Neuronal stem cell (in vitro differentiated cells): Measurements from ENCODE around the gene SETD2.

Experiments
- DNase-seq: peaks from one replicate; pipeline ENCODE4 v3.0.0-alpha.2; 2013; ENCODE audit warnings: low spot score
- H2AFZ ChIP-seq: one replicate; pipeline ENCODE4 v1.6.1; 2013; ENCODE audit warnings: mild to moderate bottlenecking, low read length, inconsistent platforms
- H2AK5ac ChIP-seq: 2 replicates; pipeline ENCODE4 v1.6.1; 2013; ENCODE audit warnings: low read depth, mild to moderate bottlenecking, inconsistent platforms, low read length, moderate library complexity, mixed read lengths
- H2BK120ac ChIP-seq: 2 replicates; pipeline ENCODE4 v1.6.1; 2013; ENCODE audit warnings: low read depth, mild to moderate bottlenecking, inconsistent platforms, low read length, moderate library complexity, mixed read lengths
- H2BK12ac ChIP-seq: one replicate; pipeline ENCODE4 v1.6.1; 2013; ENCODE audit warnings: low read length, inconsistent platforms
- H2BK15ac ChIP-seq: 2 replicates; pipeline ENCODE4 v1.6.1; 2013; ENCODE audit warnings: mild to moderate bottlenecking, low read length, inconsistent platforms, mixed read lengths
- H2BK5ac ChIP-seq: one replicate; pipeline ENCODE4 v1.6.1; 2013; ENCODE audit warnings: inconsistent platforms, mild to moderate bottlenecking, low read length, moderate library complexity
- H3K14ac ChIP-seq: one replicate; pipeline ENCODE4 v1.6.1; 2013; ENCODE audit warnings: low read length, inconsistent platforms
- H3K18ac ChIP-seq: 2 replicates; pipeline ENCODE4 v1.6.1; 2013; ENCODE audit warnings: low read length, inconsistent platforms
- H3K23ac ChIP-seq: 2 replicates; pipeline ENCODE4 v1.6.1; 2013; ENCODE audit warnings: low read depth, mild to moderate bottlenecking, mixed read lengths, low read length, inconsistent platforms; ENCODE audit not compliant: poor library complexity
- H3K27ac ChIP-seq: replicated peaks from 3 replicates; pipeline ENCODE4 v1.5.1; 2013; ENCODE audit warnings: low read length, inconsistent platforms
- H3K27me3 ChIP-seq, 3 experiments: 2 replicates each; pipeline ENCODE4 v1.6.1; 2013; ENCODE audit warnings: low read length in 3 of 3, mild to moderate bottlenecking in 2 of 3, inconsistent platforms in 1 of 3, low read depth in 1 of 3, mixed read lengths in 1 of 3, moderate library complexity in 1 of 3; ENCODE audit not compliant: control insufficient read depth in 3 of 3, insufficient read depth in 3 of 3
- H3K36me3 ChIP-seq, 2 donors: replicated peaks in 1 of 2; 2 replicates each; pipeline ENCODE4 v1.6.1; 2013; ENCODE audit warnings: low read length in 2 of 2; ENCODE audit not compliant: control insufficient read depth in 2 of 2, insufficient read depth in 2 of 2
- H3K4ac ChIP-seq: 2 replicates; pipeline ENCODE4 v1.6.1; 2013; ENCODE audit warnings: inconsistent platforms, mild to moderate bottlenecking, low read length, moderate library complexity
- H3K4me1 ChIP-seq, 2 donors: 1 replicate in 1 of 2; 2 replicates in 1 of 2; pipeline ENCODE4 v1.6.1; 2013; ENCODE audit warnings: low read length in 2 of 2, low read depth in 1 of 2; ENCODE audit not compliant: control insufficient read depth in 2 of 2, insufficient read depth in 1 of 2
- H3K4me2 ChIP-seq: one replicate; pipeline ENCODE4 v1.6.1; 2013; ENCODE audit warnings: mild to moderate bottlenecking, low read length, inconsistent platforms; ENCODE audit not compliant: insufficient read depth, poor library complexity, severe bottlenecking
- H3K4me3 ChIP-seq, 2 donors: 2 replicates each; pipeline ENCODE4 v1.5.1; 2013; ENCODE audit warnings: low read length in 2 of 2, mild to moderate bottlenecking in 2 of 2, inconsistent platforms in 1 of 2, moderate library complexity in 1 of 2
- H3K79me1 ChIP-seq: one replicate; pipeline ENCODE4 v1.6.1; 2013; ENCODE audit warnings: low read depth, mild to moderate bottlenecking, inconsistent platforms, low read length, moderate library complexity
- H3K9ac ChIP-seq: one replicate; pipeline ENCODE4 v1.6.1; 2013; ENCODE audit warnings: mild to moderate bottlenecking, low read depth, low read length, inconsistent platforms; ENCODE audit not compliant: poor library complexity
- H3K9me3 ChIP-seq, 2 donors: replicated peaks in 1 of 2; 2 replicates each; pipeline versions ENCODE3 to v1.6.1; 2013; ENCODE audit warnings: low read length in 2 of 2, mild to moderate bottlenecking in 2 of 2, inconsistent platforms in 1 of 2, low read depth in 1 of 2, mixed read lengths in 1 of 2, moderate library complexity in 1 of 2; ENCODE audit not compliant: control insufficient read depth in 2 of 2, insufficient read depth in 1 of 2
- H4K8ac ChIP-seq: one replicate; pipeline ENCODE4 v1.6.1; 2013; ENCODE audit warnings: low read depth, mild to moderate bottlenecking, inconsistent platforms, low read length, moderate library complexity
- H4K91ac ChIP-seq: one replicate; pipeline ENCODE4 v1.6.1; 2013; ENCODE audit warnings: low read length, low read depth, mild to moderate bottlenecking, inconsistent platforms; ENCODE audit not compliant: poor library complexity
- WGBS, 2 donors: extraction: QIAGEN DNeasy Blood & Tissue Kit; methylation state at CpG; one replicate each; pipeline ENCODE4 v1.1.7; 2013; ENCODE audit warnings: missing lambda C conversion rate in 2 of 2, mixed read lengths in 1 of 2; ENCODE audit not compliant: insufficient read length in 2 of 2, insufficient replicate concordance in 1 of 2; ENCODE audit errors: extremely low coverage in 2 of 2; 5-methylcytosine and 5-hydroxymethylcytosine counted together

The SETD2 gene

GRCh38 chr3:47097864-47098263, 66.0 kb downstream of the SETD2 start:
- Histone ChIP-seq H4K91ac (no peak overlapping the region), H3K23ac (no peak overlapping the region), H3K14ac (no peak overlapping the region), H3K36me3 (peaks cover 6 to 92% of the 10 kb centered on the region in 2 donors), H3K4me1 (no peaks in the 10 kb centered on the region), H3K18ac (no peak overlapping the region), H2BK120ac (no peak overlapping the region), H2BK5ac (no peak overlapping the region), H3K4ac (no peak overlapping the region), H3K27ac (no peak overlapping the region), H3K4me2 (no peak overlapping the region), H2AK5ac (no peak overlapping the region), H3K27me3 (no peaks in the 10 kb centered on the region), H3K9me3 (no peaks in the 10 kb centered on the region), H4K8ac (no peak overlapping the region), H3K4me3 (no peak overlapping the region), H3K79me1 (no peaks in the 10 kb centered on the region), H2AFZ (no peak overlapping the region), H3K9ac (no peak overlapping the region), H2BK15ac (no peak overlapping the region), H2BK12ac (no peak overlapping the region)
- no peak for DNase-seq
- no CpG with 5 or more reads among the region's 5 CpGs for WGBS, 2 donors

DNA sequence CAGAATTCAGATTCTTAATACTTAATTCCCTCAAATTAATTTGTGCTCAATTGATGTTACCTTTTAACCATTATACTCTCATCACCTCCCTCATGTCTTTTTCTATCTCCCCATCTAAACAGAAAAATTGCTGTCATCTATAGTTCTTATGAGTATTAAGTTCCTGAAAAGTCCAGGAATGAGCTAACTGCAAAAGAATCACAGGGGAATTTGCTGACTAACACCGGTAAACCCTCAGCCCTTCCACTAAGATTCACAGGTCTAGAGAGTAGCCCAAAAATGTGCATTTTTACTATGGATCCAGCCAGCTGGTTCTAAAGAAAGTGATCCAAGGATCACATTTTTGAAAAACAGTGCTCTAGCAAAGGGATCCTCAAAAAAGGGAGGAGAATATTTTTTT, 67.0 kb downstream of the SETD2 start:
- Histone ChIP-seq H2BK12ac (no peak overlapping the region), H2BK120ac (no peak overlapping the region), H2BK15ac (no peak overlapping the region), H3K18ac (no peak overlapping the region), H3K23ac (no peak overlapping the region), H3K4me3 (no peak overlapping the region), H3K4ac (no peak overlapping the region), H3K27me3 (no peaks in the 10 kb centered on the region), H2BK5ac (no peak overlapping the region), H3K36me3 (peaks cover 5 to 90% of the 10 kb centered on the region in 2 donors), H4K91ac (no peak overlapping the region), H3K9ac (no peak overlapping the region), H2AK5ac (no peak overlapping the region), H3K14ac (no peak overlapping the region), H3K79me1 (no peaks in the 10 kb centered on the region), H4K8ac (no peak overlapping the region), H3K27ac (no peak overlapping the region), H3K4me1 (no peaks in the 10 kb centered on the region), H3K4me2 (no peak overlapping the region), H3K9me3 (no peaks in the 10 kb centered on the region), H2AFZ (no peak overlapping the region)
- WGBS, 2 donors, result no CpG with 5 or more reads among the region's 1 CpG
- DNase-seq, result no peak

DNA sequence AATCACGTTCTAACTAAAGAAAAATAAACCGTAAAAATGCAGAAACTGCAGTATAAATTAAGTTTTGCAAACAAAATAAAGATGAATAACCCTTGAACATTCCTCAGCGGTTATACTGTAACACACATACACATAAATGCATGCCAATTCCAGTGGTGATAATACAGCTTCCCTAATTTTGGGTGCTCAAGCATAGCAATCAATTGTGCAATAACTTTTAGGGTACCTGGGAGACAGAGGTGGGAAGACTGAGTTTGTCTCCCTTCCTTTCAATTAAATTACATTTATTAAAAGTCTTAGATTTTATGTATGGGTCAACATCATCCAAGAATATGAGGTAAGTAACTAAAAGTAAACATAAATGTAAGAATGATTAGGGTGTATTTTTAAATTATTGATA, 71.8 kb downstream of the SETD2 start:
- no peaks in the 10 kb centered on the region for H3K27me3 ChIP-seq
- no peak overlapping the region for H3K4ac ChIP-seq
- no peak for DNase-seq
- H2BK5ac ChIP-seq, result no peak overlapping the region
- H3K27ac ChIP-seq, result no peak overlapping the region
- H2AK5ac ChIP-seq, result no peak overlapping the region
- no peak overlapping the region for H3K18ac ChIP-seq
- H3K4me1 ChIP-seq, result no peaks in the 10 kb centered on the region
- WGBS, 2 donors, result no CpG with 5 or more reads among the region's 3 CpGs
- no peak overlapping the region for H2BK120ac ChIP-seq
- H4K8ac ChIP-seq, result no peak overlapping the region
- H2BK12ac ChIP-seq, result no peak overlapping the region
- peaks cover 2 to 90% of the 10 kb centered on the region in 2 donors for H3K36me3 ChIP-seq
- no peak overlapping the region for H3K9ac ChIP-seq
- no peak overlapping the region for H4K91ac ChIP-seq
- H3K23ac ChIP-seq, result no peak overlapping the region
- no peaks in the 10 kb centered on the region for H3K79me1 ChIP-seq
- H3K9me3 ChIP-seq, result no peaks in the 10 kb centered on the region
- H2AFZ ChIP-seq, result no peak overlapping the region
- H3K14ac ChIP-seq, result no peak overlapping the region
- H3K4me2 ChIP-seq, result no peak overlapping the region
- H2BK15ac ChIP-seq, result no peak overlapping the region
- no peak overlapping the region for H3K4me3 ChIP-seq

GRCh38 chr3:47089630-47090029, 74.3 kb downstream of the SETD2 start:
- H3K36me3 ChIP-seq, result peaks cover 5 to 92% of the 10 kb centered on the region in 2 donors
- WGBS, 2 donors, result no CpG with 5 or more reads among the region's 2 CpGs
- no peak overlapping the region for H3K23ac ChIP-seq
- no peak overlapping the region for H3K4ac ChIP-seq
- no peak overlapping the region for H2AK5ac ChIP-seq
- H2BK15ac ChIP-seq, result no peak overlapping the region
- no peak overlapping the region for H3K4me3 ChIP-seq
- no peaks in the 10 kb centered on the region for H3K27me3 ChIP-seq
- H2BK12ac ChIP-seq, result no peak overlapping the region
- H3K9me3 ChIP-seq, result no peaks in the 10 kb centered on the region
- H2BK120ac ChIP-seq, result no peak overlapping the region
- H3K18ac ChIP-seq, result no peak overlapping the region
- no peak overlapping the region for H2BK5ac ChIP-seq
- H3K4me1 ChIP-seq, result peaks cover 0 to 1% of the 10 kb centered on the region in 2 donors
- H3K9ac ChIP-seq, result no peak overlapping the region
- H2AFZ ChIP-seq, result no peak overlapping the region
- no peak overlapping the region for H3K4me2 ChIP-seq
- no peaks in the 10 kb centered on the region for H3K79me1 ChIP-seq
- H3K14ac ChIP-seq, result no peak overlapping the region
- H4K8ac ChIP-seq, result no peak overlapping the region
- no peak overlapping the region for H4K91ac ChIP-seq
- no peak overlapping the region for H3K27ac ChIP-seq
- no peak for DNase-seq
